ENCODE results near the gene ICAM2. TPM values are rescaled to one million over a fixed set of nuclear protein-coding genes. Genes with fewer than 3 reads are reported as not detected.

The ICAM2 gene
- total RNA-seq: 10 to 100 TPM; 20.3 to 41.8 (median 30.6) TPM

DNA sequence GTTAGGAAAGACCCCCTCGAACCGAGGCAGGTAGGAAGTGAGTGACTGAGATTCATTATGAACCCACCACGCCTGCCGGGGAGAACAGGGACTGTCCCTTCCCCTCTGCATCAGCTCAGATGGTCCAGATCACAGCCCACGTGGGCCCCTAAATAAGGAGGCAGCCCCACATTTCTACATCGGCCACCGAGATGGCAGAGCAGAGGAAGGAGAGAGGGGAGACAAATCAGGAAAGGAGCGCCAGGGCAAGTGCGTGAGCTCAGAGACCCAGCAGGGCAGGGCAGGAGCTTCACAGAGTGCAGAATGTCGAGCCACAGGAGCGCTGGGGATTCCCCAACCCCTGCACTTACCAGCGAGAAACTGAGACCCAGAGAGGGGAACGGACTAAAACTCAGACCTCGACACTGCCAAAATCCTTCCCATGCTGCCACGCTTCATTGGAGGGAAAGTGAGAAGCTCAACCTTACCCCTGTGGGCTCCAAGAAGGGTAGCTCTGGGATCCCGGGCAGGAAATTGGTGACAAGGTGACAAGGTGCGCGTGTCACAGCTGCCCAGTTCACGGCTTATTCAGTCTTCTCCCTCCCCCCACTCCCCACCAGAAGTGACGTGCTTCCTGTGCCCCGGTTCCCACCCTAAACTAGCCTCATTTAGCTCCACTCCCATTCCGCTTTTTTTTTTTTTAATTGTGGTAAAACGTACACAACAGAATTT is at the start of gene ICAM2:
TSS of gene ICAM2 (minus strand) at position 578 of the 711 bp plus-strand sequence. CDS start 13,942 bp downstream, outside the sequence.
- H3K9me3 ChIP-seq: no peaks in the 10 kb centered on the region
- peak within 1 kb of the TSS; percentile 53 to 75 (median 72) for H3K27ac ChIP-seq
- intact Hi-C loops (cut with DNase I): loop anchor here (10.0 kb wide), 1 partner anchor 115 kb away; the partner anchor contains the start of gene ERN1
- H3K4me3 ChIP-seq (replicated peaks in 1 of 3): peak within 1 kb of the TSS in 1 of 3 donors; percentile 10
- DNase-seq: peak; percentile 50 to 53
- peaks cover 0 to 5% of the 10 kb centered on the region in 2 donors for H3K4me1 ChIP-seq
- no peaks in the 10 kb centered on the region for H3K27me3 ChIP-seq
- H3K36me3 ChIP-seq: no peaks in the 10 kb centered on the region
- 36 to 38% methylated on average over 23 of the region's 23 CpGs for WGBS, 2 donors
- peak in 1 of 2 donors; percentile 33 for TF ChIP-seq POLR2A (IDR thresholded peaks at IDR 0.05)
- TF ChIP-seq CTCF (IDR thresholded peaks at IDR 0.05): no peak

- peaks cover 16 to 18% of the 10 kb centered on the region in 2 donors for H3K36me3 ChIP-seq
- intact Hi-C loops (cut with DNase I): no loop called here
- 96 to 100% methylated on average over 3 of the region's 3 CpGs for WGBS, 2 donors
Measured at GRCh38 chr17:64070213-64070612, 49.8 kb upstream of the ICAM2 start.

GRCh38 chr17:64069143-64069542 is 48.7 kb upstream of the ICAM2 start:
- intact Hi-C loops (cut with DNase I): no loop called here
- WGBS, 2 donors: 95 to 98% methylated on average over 1 of the region's 1 CpG

More at GRCh38 chr17:64070213-64070612, 49.8 kb upstream of the ICAM2 start:
- no peak for DNase-seq
- Histone ChIP-seq H3K27me3 (no peaks in the 10 kb centered on the region), H3K9me3 (no peaks in the 10 kb centered on the region), H3K4me1 (peaks cover 15 to 18% of the 10 kb centered on the region in 2 donors), H3K27ac (no peak overlapping the region), H3K4me3 (replicated peaks in 1 of 3) (no peak overlapping the region)
- TF ChIP-seq CTCF (IDR thresholded peaks at IDR 0.05): no peak
- TF ChIP-seq POLR2A (IDR thresholded peaks at IDR 0.05): no peak

GRCh38 chr17:64067657-64068056 is 47.2 kb upstream of the ICAM2 start:
- WGBS, 2 donors: 89 to 92% methylated on average over 3 of the region's 3 CpGs
- TF ChIP-seq CTCF (IDR thresholded peaks at IDR 0.05) (no peak), POLR2A (IDR thresholded peaks at IDR 0.05) (no peak)
- intact Hi-C loops (cut with DNase I): no loop called here
- no peak for DNase-seq
- no peaks in the 10 kb centered on the region for H3K9me3 ChIP-seq
- H3K36me3 ChIP-seq: peaks cover 16 to 18% of the 10 kb centered on the region in 2 donors
- H3K4me3 ChIP-seq (replicated peaks in 1 of 3): no peak overlapping the region
- peaks cover 9 to 14% of the 10 kb centered on the region in 2 donors for H3K4me1 ChIP-seq
- H3K27me3 ChIP-seq: no peaks in the 10 kb centered on the region
- H3K27ac ChIP-seq: no peak overlapping the region

More at GRCh38 chr17:64069143-64069542, 48.7 kb upstream of the ICAM2 start:
- Histone ChIP-seq H3K4me3 (replicated peaks in 1 of 3) (no peak overlapping the region), H3K27ac (no peak overlapping the region), H3K9me3 (no peaks in the 10 kb centered on the region), H3K4me1 (peaks cover 12 to 13% of the 10 kb centered on the region in 2 donors), H3K27me3 (no peaks in the 10 kb centered on the region), H3K36me3 (peaks cover 16 to 18% of the 10 kb centered on the region in 2 donors)
- no peak for DNase-seq
- TF ChIP-seq POLR2A (IDR thresholded peaks at IDR 0.05) (no peak), CTCF (IDR thresholded peaks at IDR 0.05) (no peak)

- no peak overlapping the region for H3K4me3 ChIP-seq (replicated peaks in 1 of 3)
- intact Hi-C loops (cut with DNase I): no loop called here
- 87 to 90% methylated on average over 7 of the region's 7 CpGs for WGBS, 2 donors
- H3K9me3 ChIP-seq: no peaks in the 10 kb centered on the region
- H3K27ac ChIP-seq: no peak overlapping the region
- no peaks in the 10 kb centered on the region for H3K27me3 ChIP-seq
- H3K36me3 ChIP-seq: peaks cover 16 to 18% of the 10 kb centered on the region in 2 donors
- DNase-seq: no peak
- no peak for TF ChIP-seq CTCF (IDR thresholded peaks at IDR 0.05)
- peak in 1 of 2 donors; percentile 2 for TF ChIP-seq POLR2A (IDR thresholded peaks at IDR 0.05)
- H3K4me1 ChIP-seq: peaks cover 9 to 14% of the 10 kb centered on the region in 2 donors
Measured at GRCh38 chr17:64066716-64067115, 46.3 kb upstream of the ICAM2 start.

Data from thyroid gland (tissue), 4 donors.